Activated T-cell treated with anti-CD3 and anti-CD28 coated beads, Interleukin-2, amount 50 U/mL, for 72 hours (primary cell): ENCODE measurements around the gene ENPP1. TPM values are rescaled to one million over a fixed set of nuclear protein-coding genes. Genes with fewer than 3 reads are reported as not detected.

Source experiments
- ATAC-seq, 2 donors: fragments of 150-1000 bp; cut with Tn5 transposase; replicated peaks in 1 of 2; 2 replicates each; pipeline ENCODE4 v1.10.0; 2021; ENCODE audit warnings: moderate library complexity in 2 of 2, mild to moderate bottlenecking in 1 of 2
- DNase-seq, 2 donors: peaks; one replicate each; pipeline ENCODE4 v3.0.0; 2021 to 2022; ENCODE audit warnings: mixed read lengths in 1 of 2
- H3K27ac Mint-ChIP-seq: one replicate; pipeline ENCODE4 v1.8.0; 2022; ENCODE audit warnings: mild to moderate bottlenecking, moderate library complexity, mixed read lengths
- H3K27me3 Mint-ChIP-seq: one replicate; pipeline ENCODE4 v1.8.0; 2022; ENCODE audit warnings: low read depth, mixed read lengths
- H3K36me3 Mint-ChIP-seq, 2 donors: one replicate each; pipeline ENCODE4 v1.8.0; 2022; ENCODE audit warnings: mixed read lengths in 2 of 2, mild to moderate bottlenecking in 1 of 2; ENCODE audit not compliant: insufficient read depth in 2 of 2
- H3K4me1 Mint-ChIP-seq: one replicate; pipeline ENCODE4 v1.8.0; 2022; ENCODE audit warnings: low read depth, mixed read lengths
- H3K4me3 Mint-ChIP-seq, 2 donors: one replicate each; pipeline ENCODE4 v1.8.0; 2022; ENCODE audit warnings: mild to moderate bottlenecking in 2 of 2, mixed read lengths in 2 of 2, moderate library complexity in 2 of 2
- H3K9me3 Mint-ChIP-seq, 2 donors: one replicate each; pipeline ENCODE4 v1.8.0; 2022; ENCODE audit warnings: mixed read lengths in 2 of 2
- total RNA-seq, 2 donors: library from RNA; stranded (reverse); gene quantifications; one replicate each; pipeline ENCODE4 v1.2.3, GENCODE V29; 2022

The ENPP1 gene
- total RNA-seq, 2 donors from 2014 or later, result 0.53 to 1.2 TPM

DNA sequence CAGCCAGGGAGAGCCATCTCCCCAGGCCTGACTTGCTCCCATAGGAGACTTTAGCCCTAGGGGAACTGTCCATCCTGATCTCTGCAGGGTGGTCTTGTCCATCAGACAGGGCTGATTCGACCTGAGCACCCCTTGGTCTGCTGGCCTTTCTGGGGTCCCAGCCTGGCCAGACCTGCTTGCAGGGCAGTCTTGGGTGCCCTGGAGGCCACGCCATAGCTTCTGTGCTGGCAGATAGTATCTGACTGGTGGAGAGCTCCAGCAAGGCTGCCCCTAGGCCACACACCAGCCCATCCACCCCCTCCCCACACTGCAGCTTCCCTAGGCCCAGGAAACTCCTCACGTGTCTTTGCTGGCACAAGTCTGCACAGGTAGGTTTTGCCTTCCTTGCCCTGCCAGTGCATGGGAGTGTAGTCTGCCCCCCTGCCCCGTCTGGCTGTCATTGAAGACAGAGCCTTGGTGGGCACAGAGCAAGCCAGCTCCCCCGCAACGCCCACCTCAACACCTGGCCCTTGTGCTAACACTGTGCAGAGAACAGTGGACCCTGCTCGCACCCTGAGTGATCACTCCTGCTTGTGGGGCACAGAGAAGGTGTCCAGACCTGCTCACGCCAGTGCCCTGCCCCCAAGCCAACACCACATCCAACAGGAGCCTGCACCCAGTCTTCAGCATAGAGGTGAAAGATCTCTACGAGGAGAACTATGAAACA is 111.0 kb downstream of the ENPP1 start:
- Mint-ChIP-seq H3K36me3 (peaks cover 5 to 13% of the 10 kb centered on the region in 2 donors), H3K27me3 (peaks cover 56% of the 10 kb centered on the region), H3K4me3 (no peak overlapping the region), H3K9me3 (peaks cover 4% of the 10 kb centered on the region in 2 donors), H3K27ac (no peak overlapping the region), H3K4me1 (peaks cover 22% of the 10 kb centered on the region)
- DNase-seq, result no peak
- ATAC-seq, result no peak

GRCh38 chr6:131920656-131921055 is 112.8 kb downstream of the ENPP1 start:
- no peak overlapping the region for H3K27ac Mint-ChIP-seq
- H3K4me1 Mint-ChIP-seq, result peaks cover 22% of the 10 kb centered on the region

DNA sequence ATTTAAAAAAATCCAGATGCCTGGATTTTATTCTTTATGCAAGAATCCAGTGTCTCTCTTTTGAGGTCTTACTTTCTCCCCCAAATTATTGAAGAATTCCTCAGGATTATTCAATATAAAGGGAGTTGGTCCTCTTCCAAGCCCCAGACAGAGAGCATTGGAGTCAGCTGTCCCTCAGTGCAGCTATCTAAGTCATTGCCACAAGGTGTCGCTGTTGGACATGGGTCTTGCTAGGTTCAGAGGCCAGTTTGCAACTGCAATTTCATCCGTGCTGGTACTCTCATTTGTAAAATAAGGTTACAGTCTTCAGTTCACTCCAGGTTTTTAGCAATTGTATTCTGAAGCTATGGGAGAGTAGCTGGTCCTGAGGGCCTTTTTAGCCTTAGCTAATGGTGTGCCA is 115.5 kb downstream of the ENPP1 start:
- DNase-seq (peak; percentile 50 to 59), ATAC-seq (peak; percentile 53 to 55)
- peaks cover 18% of the 10 kb centered on the region for H3K27me3 Mint-ChIP-seq
- H3K36me3 Mint-ChIP-seq, result peaks cover 0 to 1% of the 10 kb centered on the region in 2 donors
- no peak overlapping the region for H3K4me3 Mint-ChIP-seq
- no peak overlapping the region for H3K27ac Mint-ChIP-seq
- no peaks in the 10 kb centered on the region for H3K4me1 Mint-ChIP-seq
- H3K9me3 Mint-ChIP-seq, result peaks cover 0 to 2% of the 10 kb centered on the region in 2 donors

More at GRCh38 chr6:131920656-131921055, 112.8 kb downstream of the ENPP1 start:
- H3K27me3 Mint-ChIP-seq, result peaks cover 44% of the 10 kb centered on the region
- peaks cover 3 to 4% of the 10 kb centered on the region in 2 donors for H3K9me3 Mint-ChIP-seq
- ATAC-seq, result no peak
- peaks cover 4 to 10% of the 10 kb centered on the region in 2 donors for H3K36me3 Mint-ChIP-seq
- no peak for DNase-seq
- no peak overlapping the region for H3K4me3 Mint-ChIP-seq

DNA sequence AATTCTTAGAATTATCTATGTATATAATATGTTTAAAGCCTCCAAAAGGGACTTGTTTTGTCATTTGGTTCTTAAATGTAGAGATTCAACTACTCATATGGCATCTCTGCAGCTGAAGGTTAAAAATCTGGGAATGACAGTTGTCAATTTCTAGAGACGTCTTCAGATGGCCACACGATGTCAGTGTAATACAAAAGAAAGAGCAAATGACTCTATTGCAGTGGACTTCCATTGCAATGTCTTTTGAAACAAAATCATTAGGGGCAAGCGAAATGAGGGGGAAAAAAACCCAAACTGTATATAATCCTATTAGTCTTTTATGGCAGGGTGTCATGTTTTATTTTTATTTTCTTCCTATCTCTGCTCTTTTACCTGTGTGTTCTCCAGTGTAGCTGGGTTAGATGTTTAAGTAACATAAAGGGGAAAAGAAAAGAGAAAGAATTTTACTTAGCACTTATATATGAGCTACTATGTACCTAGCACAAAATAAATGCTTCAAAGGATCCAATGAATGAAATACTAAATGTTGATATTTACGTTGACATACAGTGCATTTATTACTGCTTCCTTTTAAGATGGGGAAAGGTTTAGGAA is 117.2 kb downstream of the ENPP1 start:
- H3K4me1 Mint-ChIP-seq, result no peaks in the 10 kb centered on the region
- peaks cover 6% of the 10 kb centered on the region for H3K27me3 Mint-ChIP-seq
- H3K4me3 Mint-ChIP-seq, result no peak overlapping the region
- DNase-seq (no peak), ATAC-seq (no peak)
- H3K9me3 Mint-ChIP-seq, result peaks cover 0 to 2% of the 10 kb centered on the region in 2 donors
- H3K27ac Mint-ChIP-seq, result no peak overlapping the region
- peaks cover 0 to 1% of the 10 kb centered on the region in 2 donors for H3K36me3 Mint-ChIP-seq

- Mint-ChIP-seq H3K4me3 (no peak overlapping the region), H3K27ac (no peak overlapping the region), H3K4me1 (no peaks in the 10 kb centered on the region), H3K27me3 (peaks cover 8% of the 10 kb centered on the region), H3K9me3 (no peaks in the 10 kb centered on the region), H3K36me3 (no peaks in the 10 kb centered on the region)
- no peak for DNase-seq
- ATAC-seq, result no peak
These were observed 121.4 kb downstream of the ENPP1 start for GRCh38 chr6:131929264-131929663.

GRCh38 chr6:131929976-131930375 is 122.2 kb downstream of the ENPP1 start:
- Mint-ChIP-seq H3K27ac (no peak overlapping the region), H3K9me3 (no peaks in the 10 kb centered on the region), H3K36me3 (no peaks in the 10 kb centered on the region), H3K4me3 (no peak overlapping the region), H3K27me3 (peaks cover 8% of the 10 kb centered on the region), H3K4me1 (no peaks in the 10 kb centered on the region)
- ATAC-seq, result no peak
- DNase-seq, result no peak

GRCh38 chr6:131931063-131931750 is 123.4 kb downstream of the ENPP1 start:
- Mint-ChIP-seq H3K4me1 (no peaks in the 10 kb centered on the region), H3K27ac (no peak overlapping the region), H3K36me3 (no peaks in the 10 kb centered on the region), H3K9me3 (no peaks in the 10 kb centered on the region), H3K27me3 (peaks cover 8% of the 10 kb centered on the region), H3K4me3 (no peak overlapping the region)
- ATAC-seq (no peak), DNase-seq (no peak)

- no peaks in the 10 kb centered on the region for H3K36me3 Mint-ChIP-seq
These were observed 128.3 kb downstream of the ENPP1 start for GRCh38 chr6:131936156-131936555.

GRCh38 chr6:131937226-131937625 is 129.4 kb downstream of the ENPP1 start:
- ATAC-seq, result no peak
- no peaks in the 10 kb centered on the region for H3K36me3 Mint-ChIP-seq
- H3K4me3 Mint-ChIP-seq, result no peak overlapping the region
- H3K9me3 Mint-ChIP-seq, result no peaks in the 10 kb centered on the region
- no peaks in the 10 kb centered on the region for H3K4me1 Mint-ChIP-seq
- no peak for DNase-seq
- H3K27ac Mint-ChIP-seq, result no peak overlapping the region
- H3K27me3 Mint-ChIP-seq, result peaks cover 3% of the 10 kb centered on the region

More at GRCh38 chr6:131936156-131936555, 128.3 kb downstream of the ENPP1 start:
- Mint-ChIP-seq H3K27ac (no peak overlapping the region), H3K4me3 (no peak overlapping the region), H3K9me3 (no peaks in the 10 kb centered on the region), H3K27me3 (peaks cover 8% of the 10 kb centered on the region), H3K4me1 (no peaks in the 10 kb centered on the region)
- ATAC-seq (no peak), DNase-seq (no peak)

DNA sequence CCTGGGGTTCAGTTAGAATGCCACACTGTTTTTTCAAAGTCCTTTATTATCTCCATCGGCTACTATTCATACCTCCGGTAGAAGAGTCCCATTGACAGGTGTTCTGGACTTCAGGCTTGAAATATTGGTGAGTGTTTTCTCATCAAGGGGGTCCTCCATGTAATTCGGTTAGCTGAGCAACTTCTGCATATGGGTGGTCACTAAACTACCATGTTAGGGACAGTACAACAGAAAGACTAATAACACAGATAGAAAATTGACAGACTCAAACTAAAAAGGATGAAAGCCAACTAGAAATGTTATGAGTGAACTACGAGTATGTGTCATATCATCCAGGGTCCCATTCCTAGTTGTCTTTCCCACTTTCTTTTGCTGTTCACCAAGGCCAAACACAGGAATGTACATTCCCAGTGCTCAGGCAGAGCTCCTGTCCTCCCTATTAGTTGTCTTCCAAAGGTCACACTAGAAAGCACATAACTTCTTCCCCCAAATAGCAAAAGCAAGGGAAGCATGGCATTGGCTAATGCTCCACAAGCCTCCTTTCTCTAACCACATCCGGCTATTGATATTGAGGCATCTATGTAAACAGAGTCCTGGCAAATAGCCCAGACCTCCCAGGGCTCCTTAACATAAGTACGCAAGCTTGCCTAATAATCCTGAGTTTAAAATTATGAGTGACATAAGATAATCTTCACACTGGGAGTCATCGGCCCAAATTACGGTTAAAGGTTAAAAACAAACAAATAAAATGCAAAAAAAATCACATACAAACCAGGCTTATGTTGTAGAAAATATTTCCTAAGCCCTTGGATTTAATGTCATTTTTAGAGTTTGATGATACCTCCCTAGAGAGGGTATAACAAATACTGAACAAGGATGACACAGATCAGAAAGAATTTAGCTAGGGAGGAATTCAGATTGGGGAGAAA is 130.1 kb downstream of the ENPP1 start:
- Mint-ChIP-seq H3K4me3 (no peak overlapping the region), H3K27ac (no peak overlapping the region), H3K4me1 (no peaks in the 10 kb centered on the region), H3K36me3 (no peaks in the 10 kb centered on the region), H3K27me3 (no peaks in the 10 kb centered on the region), H3K9me3 (no peaks in the 10 kb centered on the region)
- ATAC-seq, result no peak
- DNase-seq, result no peak
